K562 (cell line): ENCODE data around the gene DNAJC9. TPM values are rescaled to one million over a fixed set of nuclear protein-coding genes. Genes with fewer than 3 reads are reported as not detected.

ENCODE experiments used
- COPS2 ChIP-seq: fragments of 450-650 bp; conservative IDR thresholded peaks from 2 replicates; pipeline ENCODE4 v1.6.1; 2016; ENCODE audit warnings: mild to moderate bottlenecking, moderate library complexity
- CTCFL ChIP-seq: IDR thresholded peaks from 2 replicates; pipeline ENCODE4 v1.6.1; 2011; ENCODE audit warnings: borderline replicate concordance, low read depth, mild to moderate bottlenecking, moderate library complexity, low read length; ENCODE audit not compliant: insufficient read depth, poor library complexity, severe bottlenecking
- DPF2 ChIP-seq: fragments of 450-650 bp; IDR thresholded peaks from 2 replicates; pipeline ENCODE4 v1.6.1; 2016
- KLF10 ChIP-seq: fragments of 250-450 bp; sonication (Bioruptor Pico); IDR thresholded peaks from 2 replicates; pipeline ENCODE4 v1.6.1; 2021; ENCODE audit warnings: matching md5 sums
- RCOR1 ChIP-seq, 2 experiments: IDR thresholded peaks; 2 replicates each; pipeline ENCODE4 v1.6.1; 2012; ENCODE audit warnings: low read depth in 2 of 2, low read length in 2 of 2, borderline replicate concordance in 1 of 2, improper control_type of control experiment in 1 of 2
- SRF ChIP-seq, 2 experiments: fragments of 250-450, 450-650 bp in 1 of 2; sonication (Bioruptor Pico) in 1 of 2; sonication (generic) in 1 of 2; formaldehyde crosslinking; IDR thresholded peaks; 2 replicates each; pipeline versions ENCODE4 v1.5.0 to v1.5.1; 2020 to 2022; ENCODE audit warnings: mild to moderate bottlenecking in 1 of 2, missing genetic modification reagents in 1 of 2
- TCFL5 ChIP-seq: fragments of 250-450 bp; sonication (Bioruptor Pico); conservative IDR thresholded peaks from 2 replicates; pipeline ENCODE4 v1.6.1; 2021; ENCODE audit warnings: mild to moderate bottlenecking, moderate library complexity, matching md5 sums
- ZNF76 ChIP-seq: fragments of 250-450 bp; sonication (Bioruptor Pico); IDR thresholded peaks from 2 replicates; pipeline ENCODE4 v1.4.0; 2020; ENCODE audit warnings: mild to moderate bottlenecking, moderate library complexity, borderline replicate concordance
- ZNF780A ChIP-seq: fragments of 250-450 bp; sonication (Bioruptor Pico); IDR thresholded peaks from 2 replicates; pipeline ENCODE4 v1.5.0; 2021; ENCODE audit warnings: mild to moderate bottlenecking
- polyA plus RNA-seq, 8 experiments: library from polyadenylated mRNA; depleted of rRNA in 4 of 8; stranded (reverse) in 5 of 8; unstranded in 3 of 8; fragments of >200 nt; fragmentation: Nextera tagmentation in 2 of 8; fragmentation: Illumina TruSeq in 1 of 8; extraction: Ambion mirVana in 2 of 8; extraction: Trizol in 1 of 8; gene quantifications; 2 replicates each; pipeline versions ENCODE4 v1.2.1 to v1.2.3, GENCODE V29; 2011 to 2014; ENCODE audit warnings: inconsistent platforms in 1 of 8, missing spikeins in 1 of 8
- total RNA-seq, 7 experiments: library from RNA; depleted of rRNA in 6 of 7; stranded (reverse); fragments of >200 nt in 6 of 7; fragmentation: Illumina TruSeq in 2 of 7; extraction: Trizol in 2 of 7; gene quantifications; 2 replicates each; pipeline versions ENCODE4 v1.2.1 to v1.2.3, GENCODE V29; 2011 to 2021; ENCODE audit warnings: low replicate concordance in 1 of 7
- TF ChIP-seq, protein P1 (sequence below), 2 experiments: fragments of 200-800 bp in 1 of 2; sonication (Bioruptor generic) in 1 of 2; sonication (generic) in 1 of 2; formaldehyde crosslinking in 1 of 2; IDR thresholded peaks in 1 of 2; conservative IDR thresholded peaks in 1 of 2; 2 replicates each; pipeline versions ENCODE4 v1.5.0 to v1.6.1; 2016 to 2020; ENCODE audit warnings: missing compliant biosample characterization in 1 of 2, missing genetic modification characterization in 1 of 2, missing genetic modification reagents in 1 of 2
- TF ChIP-seq, protein P2 (sequence below): sonication (generic); formaldehyde crosslinking; IDR thresholded peaks from 2 replicates; pipeline ENCODE4 v1.8.1; 2023; ENCODE audit warnings: missing genetic modification reagents, mild to moderate bottlenecking, borderline replicate concordance

Gene DNAJC9
- total and polyA plus RNA-seq, 9 of the 15 experiments (the other 6 are each of a cell fraction or from before 2014, with no cell fraction given): 66.7 to 133 (median 102) TPM

DNA sequence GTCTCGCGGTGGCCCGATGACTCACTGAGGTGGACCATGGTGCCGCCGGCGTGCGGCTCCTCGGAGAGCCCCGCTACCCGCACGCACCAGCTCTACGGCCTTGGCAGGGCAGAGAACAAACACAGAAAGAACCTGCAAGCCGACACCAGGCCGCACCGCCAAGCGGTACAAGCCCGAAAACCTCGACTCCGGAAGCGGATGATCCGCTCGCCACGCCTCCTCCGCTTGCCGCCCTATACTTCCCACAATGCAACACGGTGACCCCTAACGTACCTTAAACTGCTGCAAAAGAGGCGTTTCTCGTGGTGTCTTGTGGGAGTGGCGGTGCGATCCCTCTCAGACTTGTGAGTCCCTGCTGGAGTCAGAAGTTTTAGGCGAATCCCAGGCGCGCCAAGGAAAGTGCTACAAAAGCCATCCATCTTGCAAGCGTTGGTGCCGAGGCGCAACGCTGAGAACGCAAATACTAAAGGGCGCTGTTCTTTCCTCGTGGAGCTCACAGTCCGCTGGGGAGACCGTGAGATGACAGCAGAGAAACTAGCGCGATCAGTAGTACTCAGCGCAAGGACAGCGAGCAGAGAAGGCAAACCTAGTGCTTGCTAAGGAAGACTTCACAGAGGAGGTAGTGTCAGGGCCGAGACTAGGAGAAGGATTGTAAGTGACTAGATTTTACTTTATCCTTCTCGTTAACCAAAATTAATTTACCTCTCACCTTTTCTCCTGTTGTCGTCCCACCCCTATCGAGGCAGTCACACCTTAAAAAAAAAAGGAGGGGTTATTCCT lies 5.6 kb upstream of the DNAJC9 start, which contains the start of gene MRPS16 (continued):
- TF ChIP-seq, protein P1, sequence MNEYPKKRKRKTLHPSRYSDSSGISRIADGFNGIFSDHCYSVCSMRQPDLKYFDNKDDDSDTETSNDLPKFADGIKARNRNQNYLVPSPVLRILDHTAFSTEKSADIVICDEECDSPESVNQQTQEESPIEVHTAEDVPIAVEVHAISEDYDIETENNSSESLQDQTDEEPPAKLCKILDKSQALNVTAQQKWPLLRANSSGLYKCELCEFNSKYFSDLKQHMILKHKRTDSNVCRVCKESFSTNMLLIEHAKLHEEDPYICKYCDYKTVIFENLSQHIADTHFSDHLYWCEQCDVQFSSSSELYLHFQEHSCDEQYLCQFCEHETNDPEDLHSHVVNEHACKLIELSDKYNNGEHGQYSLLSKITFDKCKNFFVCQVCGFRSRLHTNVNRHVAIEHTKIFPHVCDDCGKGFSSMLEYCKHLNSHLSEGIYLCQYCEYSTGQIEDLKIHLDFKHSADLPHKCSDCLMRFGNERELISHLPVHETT (CRISPR knock-in tag; conservative IDR thresholded peaks at IDR 0.05 in 1 of 2, IDR thresholded peaks at IDR 0.05 in 1 of 2): peak in 1 of 2 experiments; percentile 85; a peak in 2 of 4 replicates
- TF ChIP-seq ZNF780A (CRISPR knock-in tag) (no peak), TCFL5 (no peak), CTCFL (peak; percentile 64), KLF10 (CRISPR knock-in tag) (no peak), RCOR1 (IDR thresholded peaks at IDR 0.05; ENCODE audit: borderline replicate concordance in 1 of 2, low read depth in 2 of 2, low read length in 2 of 2) (0 out of 4 replicates have a peak, but pooled peaks of 1 of the 2 experiments have one; percentile 23), DPF2 (peak; percentile 53), SRF (CRISPR knock-in tag; IDR thresholded peaks at IDR 0.05) (0 out of 4 replicates have a peak, but pooled peaks of 1 of the 2 experiments have one; percentile 64), COPS2 (no peak), ZNF76 (0 out of 2 replicates have a peak, but pooled peaks have one; percentile 67)
- TF ChIP-seq, protein P2, sequence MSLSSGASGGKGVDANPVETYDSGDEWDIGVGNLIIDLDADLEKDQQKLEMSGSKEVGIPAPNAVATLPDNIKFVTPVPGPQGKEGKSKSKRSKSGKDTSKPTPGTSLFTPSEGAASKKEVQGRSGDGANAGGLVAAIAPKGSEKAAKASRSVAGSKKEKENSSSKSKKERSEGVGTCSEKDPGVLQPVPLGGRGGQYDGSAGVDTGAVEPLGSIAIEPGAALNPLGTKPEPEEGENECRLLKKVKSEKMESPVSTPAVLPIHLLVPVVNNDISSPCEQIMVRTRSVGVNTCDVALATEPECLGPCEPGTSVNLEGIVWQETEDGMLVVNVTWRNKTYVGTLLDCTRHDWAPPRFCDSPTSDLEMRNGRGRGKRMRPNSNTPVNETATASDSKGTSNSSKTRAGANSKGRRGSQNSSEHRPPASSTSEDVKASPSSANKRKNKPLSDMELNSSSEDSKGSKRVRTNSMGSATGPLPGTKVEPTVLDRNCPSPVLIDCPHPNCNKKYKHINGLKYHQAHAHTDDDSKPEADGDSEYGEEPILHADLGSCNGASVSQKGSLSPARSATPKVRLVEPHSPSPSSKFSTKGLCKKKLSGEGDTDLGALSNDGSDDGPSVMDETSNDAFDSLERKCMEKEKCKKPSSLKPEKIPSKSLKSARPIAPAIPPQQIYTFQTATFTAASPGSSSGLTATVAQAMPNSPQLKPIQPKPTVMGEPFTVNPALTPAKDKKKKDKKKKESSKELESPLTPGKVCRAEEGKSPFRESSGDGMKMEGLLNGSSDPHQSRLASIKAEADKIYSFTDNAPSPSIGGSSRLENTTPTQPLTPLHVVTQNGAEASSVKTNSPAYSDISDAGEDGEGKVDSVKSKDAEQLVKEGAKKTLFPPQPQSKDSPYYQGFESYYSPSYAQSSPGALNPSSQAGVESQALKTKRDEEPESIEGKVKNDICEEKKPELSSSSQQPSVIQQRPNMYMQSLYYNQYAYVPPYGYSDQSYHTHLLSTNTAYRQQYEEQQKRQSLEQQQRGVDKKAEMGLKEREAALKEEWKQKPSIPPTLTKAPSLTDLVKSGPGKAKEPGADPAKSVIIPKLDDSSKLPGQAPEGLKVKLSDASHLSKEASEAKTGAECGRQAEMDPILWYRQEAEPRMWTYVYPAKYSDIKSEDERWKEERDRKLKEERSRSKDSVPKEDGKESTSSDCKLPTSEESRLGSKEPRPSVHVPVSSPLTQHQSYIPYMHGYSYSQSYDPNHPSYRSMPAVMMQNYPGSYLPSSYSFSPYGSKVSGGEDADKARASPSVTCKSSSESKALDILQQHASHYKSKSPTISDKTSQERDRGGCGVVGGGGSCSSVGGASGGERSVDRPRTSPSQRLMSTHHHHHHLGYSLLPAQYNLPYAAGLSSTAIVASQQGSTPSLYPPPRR (CRISPR knock-in tag): peak; percentile 78; the same call in 1 of the 2 replicates
